Motor neuron (in vitro differentiated cells): ENCODE measurements around the gene OR10A3. TPM values are rescaled to one million over a fixed set of nuclear protein-coding genes. Genes with fewer than 3 reads are reported as not detected.

Experiments used
- ATAC-seq, 8 experiments: fragments of 200-7000 bp; cut with Tn5 transposase; replicated peaks in 6 of 8; 2 replicates each; pipeline ENCODE4 v1.8.0; 2021; ENCODE audit warnings: mild to moderate bottlenecking in 8 of 8, moderate library complexity in 8 of 8
- H3K27ac ChIP-seq, 2 donors: fragments of 250-450 bp; sonication (Bioruptor Pico); 2 replicates each; pipeline ENCODE4 v1.9.0; 2021; ENCODE audit warnings: antibody characterized with exemption in 2 of 2, mild to moderate bottlenecking in 2 of 2, moderate library complexity in 1 of 2
- H3K4me1 ChIP-seq, 2 donors: fragments of 250-450 bp; sonication (Bioruptor Pico); replicated peaks in 1 of 2; 2 replicates each; pipeline ENCODE4 v1.6.1; 2021; ENCODE audit warnings: antibody characterized with exemption in 2 of 2, mild to moderate bottlenecking in 2 of 2, moderate library complexity in 1 of 2
- H3K4me3 ChIP-seq, 5 donors: fragments of 250-450 bp; sonication (Bioruptor Pico); 2 replicates each; pipeline ENCODE4 v1.9.0; 2021; ENCODE audit warnings: antibody characterized with exemption in 5 of 5, mild to moderate bottlenecking in 5 of 5, moderate library complexity in 4 of 5
- WGBS, 10 experiments: fragments of 450-650 bp; shearing (Covaris generic); methylation state at CpG; one replicate each; pipeline ENCODE4 v1.0.0; 2022; 5-methylcytosine and 5-hydroxymethylcytosine counted together
- in situ Hi-C, 9 experiments: fragments of 400-800 bp; cut with MboI; loops; one replicate each; pipeline ENCODE4 v1.15.0; 2021; ENCODE audit warnings: low sequenced_read_pairs in 9 of 9, low pct_unique_long_range_greater_than_20kb in 2 of 9; ENCODE audit not compliant: unreplicated experiment in 9 of 9
- total RNA-seq, 8 experiments: library from RNA; unstranded; fragments of 300-600 nt; gene quantifications; 2 replicates each; pipeline versions ENCODE4 v1.2.3 to v1.2.4, GENCODE V29; 2022

OR10A3 gene
- total RNA-seq, 8 experiments from 2014 or later: 0.24 to 0.58 (median 0.35) TPM; not detected in 4

- Histone ChIP-seq H3K4me3 (no peak overlapping the region), H3K27ac (no peak overlapping the region), H3K4me1 (no peaks in the 10 kb centered on the region)
- ATAC-seq: no peak
- 57 to 96% (median 87%) methylated on average over 1 to 5 of the region's 5 CpGs; no CpG with 5 or more reads in 1 of the 10 experiments for WGBS, 10 experiments
- in situ Hi-C loops: loop anchor here in 2 of 9 experiments (10.0 to 25.0 kb wide), 2 partner anchors 76 to 189 kb away; partner anchors contain the start of gene TUB (in 1 of the 2)
Observed at GRCh38 chr11:7898666-7899283, 42.7 kb downstream of the OR10A3 start.

DNA sequence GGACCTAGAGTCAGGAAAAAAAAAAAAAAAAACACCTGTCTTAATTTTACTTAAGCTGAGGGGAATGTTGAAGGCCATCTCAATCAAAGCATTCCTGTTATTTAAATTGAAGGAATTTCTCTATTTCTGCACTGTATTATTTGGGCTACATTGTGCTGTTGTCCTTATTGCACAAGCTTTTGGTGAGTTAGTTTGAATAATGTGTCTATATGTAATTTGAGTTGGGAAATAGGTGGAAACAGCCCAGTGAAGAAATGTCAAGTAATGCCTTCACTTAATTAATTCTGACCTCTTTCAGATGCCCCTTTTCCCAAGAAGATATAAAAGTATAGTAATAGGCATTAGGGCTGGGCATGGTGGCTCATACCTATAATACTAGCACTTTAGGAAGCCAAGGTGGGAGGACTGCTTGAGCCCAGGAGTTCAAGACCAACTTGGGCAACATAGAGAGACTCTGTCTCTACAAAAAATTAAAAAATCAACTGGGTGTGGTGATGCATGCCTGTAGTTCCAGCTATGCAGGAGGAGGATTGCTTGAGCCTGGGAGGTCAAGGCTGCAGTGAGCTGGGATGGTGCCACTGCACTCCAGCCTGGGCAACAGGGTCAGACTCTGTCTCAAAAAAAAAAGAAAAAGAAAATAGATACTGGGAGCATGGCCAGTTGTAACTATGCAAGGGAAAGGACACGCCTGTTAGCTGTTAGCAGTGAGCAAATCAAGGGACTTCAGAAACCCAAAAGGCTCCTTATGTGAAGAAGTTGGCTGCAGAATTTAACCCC, 45.3 kb downstream of the OR10A3 start:
- in situ Hi-C loops: loop anchor here in 2 of 9 experiments (10.0 to 25.0 kb wide), 2 partner anchors 79 to 191 kb away; partner anchors contain the start of gene TUB (in 1 of the 2)
- H3K4me1 ChIP-seq: no peaks in the 10 kb centered on the region

DNA sequence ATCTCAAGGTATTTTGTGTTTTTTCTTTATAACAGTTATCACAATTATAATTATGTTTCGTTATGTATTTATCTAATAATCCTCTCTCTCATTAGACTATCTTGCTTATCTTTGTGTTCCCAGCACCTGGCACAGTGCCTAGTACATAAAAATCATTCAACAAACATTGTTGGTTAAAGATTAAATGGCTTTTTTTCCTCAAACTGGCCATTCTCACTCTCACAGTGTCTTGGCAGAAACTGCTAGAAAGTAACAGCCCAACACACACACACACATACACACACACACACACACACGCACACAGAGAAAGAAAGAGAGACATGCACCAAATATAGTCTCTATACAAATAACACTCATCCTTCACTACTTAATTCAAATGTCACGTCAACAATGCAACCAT, 47.3 kb downstream of the OR10A3 start:
- in situ Hi-C loops: loop anchor here in 2 of 9 experiments (5.0 to 25.0 kb wide), 3 partner anchors 81 to 193 kb away; partner anchors contain the start of genes EIF3F (in 1 of the 2) and TUB (in 1 of the 2)
- ATAC-seq: no peak
- WGBS, 10 experiments: 0 to 100% (median 72%) methylated on average over 1 to 3 of the region's 3 CpGs; no CpG with 5 or more reads in 1 of the 10 experiments
- H3K4me1 ChIP-seq: no peaks in the 10 kb centered on the region
- no peak overlapping the region for H3K4me3 ChIP-seq
- no peak overlapping the region for H3K27ac ChIP-seq

More for the DNA sequence above, 45.3 kb downstream of the OR10A3 start:
- no peak overlapping the region for H3K4me3 ChIP-seq
- no peak overlapping the region for H3K27ac ChIP-seq
- peak in 3 of 8 experiments; percentile 9 to 67 (median 67) for ATAC-seq
- 0 to 83% (median 54%) methylated on average over 1 of the region's 1 CpG; no CpG with 5 or more reads in 2 of the 10 experiments for WGBS, 10 experiments

DNA sequence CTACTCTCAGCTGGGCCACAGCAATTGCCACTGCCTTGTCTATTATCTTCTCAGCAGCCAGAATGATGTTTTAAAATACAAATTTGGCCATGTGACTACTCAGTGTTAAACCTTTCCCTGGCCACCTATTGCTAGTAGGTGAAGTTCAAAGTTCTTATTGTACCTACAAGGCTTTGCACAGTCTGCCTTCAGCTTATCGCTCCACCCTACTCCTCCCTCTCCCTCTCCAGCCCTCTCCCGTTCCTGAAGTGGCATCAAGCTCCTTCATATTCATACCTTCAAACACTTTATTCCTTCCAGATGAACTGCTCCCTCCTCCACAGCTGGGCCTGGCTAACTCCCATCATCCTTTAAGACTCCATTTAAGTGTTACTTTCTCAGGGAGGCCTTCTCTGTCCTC, 47.7 kb downstream of the OR10A3 start:
- 0 to 100% (median 79%) methylated on average over 1 to 2 of the region's 2 CpGs; no CpG with 5 or more reads in 2 of the 10 experiments for whole genome bisulfite sequencing, 10 experiments
- Histone ChIP-seq H3K4me3 (no peak overlapping the region), H3K27ac (no peak overlapping the region), H3K4me1 (no peaks in the 10 kb centered on the region)
- in situ Hi-C loops: loop anchor here in 2 of 9 experiments (5.0 to 25.0 kb wide), 3 partner anchors 81 to 194 kb away; partner anchors contain the start of genes EIF3F (in 1 of the 2) and TUB (in 1 of the 2)
- no peak for ATAC-seq

DNA sequence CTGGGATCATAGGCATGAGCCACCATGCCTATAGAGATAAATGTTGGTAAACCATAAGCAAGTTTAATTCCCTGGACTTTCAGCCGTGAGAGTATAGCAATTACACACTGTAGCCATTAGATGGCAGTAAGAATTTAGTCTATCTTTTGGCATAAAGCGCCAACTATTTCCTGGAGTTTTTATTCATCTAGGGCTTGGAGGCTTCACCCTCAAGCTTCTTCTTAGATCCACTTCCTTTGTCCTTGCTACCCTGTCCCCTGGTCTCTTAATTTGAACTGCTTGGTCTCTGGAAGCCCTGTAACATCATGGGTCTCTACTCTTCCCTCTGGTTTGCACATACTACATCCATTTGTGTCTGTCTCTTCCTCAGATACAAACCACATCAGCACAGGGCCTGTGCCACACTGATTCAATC, 48.7 kb downstream of the OR10A3 start:
- Histone ChIP-seq H3K4me3 (no peak overlapping the region), H3K4me1 (no peaks in the 10 kb centered on the region), H3K27ac (no peak overlapping the region)
- in situ Hi-C loops: loop anchor here in 2 of 9 experiments (5.0 to 25.0 kb wide), 3 partner anchors 82 to 194 kb away; partner anchors contain the start of genes EIF3F (in 1 of the 2) and TUB (in 1 of the 2)
- peak in 4 of 8 experiments; percentile 11 to 84 (median 43) for ATAC-seq
- 0 to 86% (median 31%) methylated on average over 1 to 2 of the region's 2 CpGs; no CpG with 5 or more reads in 3 of the 10 experiments for WGBS, 10 experiments

GRCh38 chr11:7892059-7892699, 49.3 kb downstream of the OR10A3 start:
- 0 to 91% (median 45%) methylated on average over 2 to 6 of the region's 6 CpGs; no CpG with 5 or more reads in 1 of the 10 experiments for WGBS, 10 experiments
- no peaks in the 10 kb centered on the region for H3K4me1 ChIP-seq
- peak in 2 of 8 experiments; percentile 6 to 39 for ATAC-seq
- no peak overlapping the region for H3K27ac ChIP-seq
- H3K4me3 ChIP-seq: no peak overlapping the region
- in situ Hi-C loops: loop anchor here in 2 of 9 experiments (5.0 to 25.0 kb wide), 3 partner anchors 83 to 195 kb away; partner anchors contain the start of genes EIF3F (in 1 of the 2) and TUB (in 1 of the 2)

DNA sequence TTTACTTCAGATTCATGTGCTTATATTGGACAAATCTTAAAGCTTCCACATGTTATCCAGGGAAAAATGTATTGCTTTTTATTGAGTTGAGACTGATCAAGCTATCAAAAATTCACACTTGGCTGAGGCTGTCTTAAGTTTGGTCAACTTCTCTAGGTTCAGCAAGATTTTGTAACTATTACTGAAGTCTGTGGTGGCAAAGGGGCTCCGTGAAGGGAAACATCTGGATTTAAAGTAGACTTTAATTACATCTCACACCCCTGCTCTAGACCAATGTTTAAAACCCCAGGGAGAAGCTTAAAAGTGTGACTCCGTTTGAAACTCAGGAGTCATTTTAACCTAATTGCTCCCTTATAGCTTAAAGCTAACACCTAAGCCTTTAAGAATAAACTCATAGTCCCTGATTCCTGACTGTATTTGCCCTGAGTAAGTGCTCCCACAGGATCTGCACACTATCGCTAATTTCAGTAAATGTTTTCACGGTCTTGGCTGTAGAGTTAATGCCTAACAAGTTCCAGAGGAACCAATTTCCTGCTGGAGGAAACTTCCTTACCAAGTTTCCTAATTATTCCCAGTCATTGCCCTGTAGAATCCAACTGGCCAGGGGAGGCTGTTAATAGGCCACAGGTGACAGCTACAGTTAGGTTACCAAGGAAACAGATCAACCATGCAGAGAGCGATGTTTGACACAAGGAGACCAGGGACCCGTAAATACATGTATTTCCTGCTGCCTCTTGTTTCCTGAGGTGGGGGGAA, 50.9 kb downstream of the OR10A3 start:
- no peak for ATAC-seq
- Histone ChIP-seq H3K4me3 (no peak overlapping the region), H3K4me1 (no peaks in the 10 kb centered on the region), H3K27ac (no peak overlapping the region)
- in situ Hi-C loops: loop anchor here in 2 of 9 experiments (5.0 to 25.0 kb wide), 3 partner anchors 84 to 197 kb away; partner anchors contain the start of genes EIF3F (in 1 of the 2) and TUB (in 1 of the 2)
- 3 to 75% (median 42%) methylated on average over 2 to 6 of the region's 6 CpGs for WGBS, 10 experiments

DNA sequence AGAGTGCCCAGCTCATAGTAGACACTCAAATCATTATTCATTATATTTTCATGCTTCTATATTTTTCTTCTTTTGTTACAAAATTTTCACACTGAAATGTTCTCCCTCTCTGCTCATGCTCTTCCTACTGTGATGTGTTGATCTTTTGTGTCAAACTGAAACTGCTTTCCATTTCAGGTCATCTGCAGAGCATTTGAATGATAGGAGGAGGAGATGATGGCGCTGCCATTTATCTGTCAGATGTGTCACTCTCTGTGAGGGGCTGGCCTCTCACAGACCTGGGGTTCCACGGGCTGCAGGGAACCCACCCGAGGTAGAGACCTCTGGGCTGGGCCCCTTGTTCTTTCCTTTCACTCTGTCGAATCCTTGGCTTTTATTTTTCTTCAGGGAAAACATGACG, 51.5 kb downstream of the OR10A3 start:
- no peak overlapping the region for H3K4me3 ChIP-seq
- peak in 1 of 8 experiments; percentile 19 for ATAC-seq
- 0 to 100% (median 64%) methylated on average over 1 to 5 of the region's 5 CpGs; no CpG with 5 or more reads in 1 of the 10 experiments for WGBS, 10 experiments
- no peaks in the 10 kb centered on the region for H3K4me1 ChIP-seq
- no peak overlapping the region for H3K27ac ChIP-seq
- in situ Hi-C loops: loop anchor here in 2 of 9 experiments (5.0 to 25.0 kb wide), 3 partner anchors 85 to 197 kb away; partner anchors contain the start of genes EIF3F (in 1 of the 2) and TUB (in 1 of the 2)

Other genes with a start within 250 kb of the OR10A3 start
- gene OVCH2, start 235.2 kb downstream of the OR10A3 start, total RNA-seq: under 1 TPM in 2 of 8 experiments, not detected in 6; 0.56 to 0.58 TPM
- gene OR5P2, start 144.8 kb downstream of the OR10A3 start, total RNA-seq: 1 to 10 TPM in 1 of 8 experiments, under 1 TPM in 2, not detected in 5; 0.25 to 1.4 (median 0.70) TPM
- 1 to 10 TPM in 1 of 8 experiments, under 1 TPM in 3, not detected in 4; 0.33 to 2.0 (median 0.67) TPM for gene OR5P3, start 110.9 kb downstream of the OR10A3 start, total RNA-seq
- 1 to 10 TPM in 1 of 8 experiments, under 1 TPM in 4, not detected in 3; 0.04 to 1.2 (median 0.46) TPM for gene OR10A6, start 10.4 kb downstream of the OR10A3 start, total RNA-seq
- gene NLRP10, start 23.7 kb upstream of the OR10A3 start, total RNA-seq: 1 to 10 TPM in 1 of 8 experiments, under 1 TPM in 3, not detected in 4; 0.14 to 1.4 (median 0.39) TPM
- gene EIF3F, start 45.6 kb upstream of the OR10A3 start, total RNA-seq: 100 to 1,000 TPM; 212 to 457 (median 285) TPM
- gene TUB, start 139.5 kb upstream of the OR10A3 start, total RNA-seq: 10 to 100 TPM in 5 of 8 experiments, 1 to 10 TPM in 2, under 1 TPM in 1; 0.76 to 57.2 (median 25.7) TPM
- 10 to 100 TPM in 5 of 8 experiments, 1 to 10 TPM in 1, under 1 TPM in 2; 0.10 to 48.0 (median 24.3) TPM for gene RIC3, start 227.3 kb upstream of the OR10A3 start, total RNA-seq